Vagina (tissue), 2 donors: ENCODE measurements around the gene ABHD8. TPM values are rescaled to one million over a fixed set of nuclear protein-coding genes. Genes with fewer than 3 reads are reported as not detected.

Source experiments
- DNase-seq, 2 donors: peaks; one replicate each; pipeline ENCODE4 v3.0.0-alpha.2; 2017; ENCODE audit errors: extremely low spot score in 2 of 2
- H3K27ac ChIP-seq: fragments of 200-600 bp; sonication (generic); one replicate; pipeline ENCODE4 v1.5.1; 2019
- H3K27me3 ChIP-seq: fragments of 200-600 bp; sonication (generic); one replicate; pipeline ENCODE4 v1.5.1; 2019
- H3K36me3 ChIP-seq, 2 donors: fragments of 200-600 bp; sonication (generic); one replicate each; pipeline ENCODE4 v1.5.1; 2017 to 2019
- H3K4me1 ChIP-seq: fragments of 200-600 bp; sonication (generic); one replicate; pipeline ENCODE4 v1.5.1; 2019
- H3K4me3 ChIP-seq, 2 donors: fragments of 200-600 bp; sonication (generic); 1 replicate in 1 of 2; 2 replicates in 1 of 2; pipeline ENCODE4 v1.5.1; 2016 to 2019
- H3K9me3 ChIP-seq: fragments of 200-600 bp; sonication (generic); one replicate; pipeline ENCODE4 v1.5.1; 2019
- POLR2A ChIP-seq, 2 donors: fragments of 450-650 bp; IDR thresholded peaks; one replicate each; pipeline ENCODE4 v1.6.1; 2017; ENCODE audit warnings: antibody characterized with exemption in 2 of 2, mild to moderate bottlenecking in 2 of 2, moderate library complexity in 2 of 2
- POLR2AphosphoS5 ChIP-seq, 2 donors: sonication (generic); formaldehyde crosslinking; IDR thresholded peaks; one replicate each; pipeline ENCODE4 v1.9.0; 2017; ENCODE audit warnings: antibody characterized with exemption in 2 of 2, mild to moderate bottlenecking in 2 of 2, low read depth in 1 of 2; ENCODE audit not compliant: insufficient read depth in 1 of 2
- intact Hi-C: fragments of 100-400 bp; cut with DNase I; formaldehyde crosslinking; loops from one replicate; pipeline ENCODE4 v1.15.1; 2023
- total RNA-seq: library from RNA; depleted of rRNA; stranded (reverse); fragments of >200 nt; gene quantifications from one replicate; pipeline ENCODE4 v1.2.3, GENCODE V29; 2016
- TF ChIP-seq, protein P1 (sequence below), 3 experiments: fragments of 450-650 bp in 2 of 3; fragments of 200-600 bp in 1 of 3; sonication (generic) in 1 of 3; IDR thresholded peaks; one replicate each; pipeline ENCODE4 v1.5.1; 2017 to 2019; ENCODE audit warnings: antibody characterized with exemption in 3 of 3, mild to moderate bottlenecking in 2 of 3, moderate library complexity in 2 of 3

The ABHD8 gene
- total RNA-seq, 1 donor from 2014 or later, result 10.8 TPM

DNA sequence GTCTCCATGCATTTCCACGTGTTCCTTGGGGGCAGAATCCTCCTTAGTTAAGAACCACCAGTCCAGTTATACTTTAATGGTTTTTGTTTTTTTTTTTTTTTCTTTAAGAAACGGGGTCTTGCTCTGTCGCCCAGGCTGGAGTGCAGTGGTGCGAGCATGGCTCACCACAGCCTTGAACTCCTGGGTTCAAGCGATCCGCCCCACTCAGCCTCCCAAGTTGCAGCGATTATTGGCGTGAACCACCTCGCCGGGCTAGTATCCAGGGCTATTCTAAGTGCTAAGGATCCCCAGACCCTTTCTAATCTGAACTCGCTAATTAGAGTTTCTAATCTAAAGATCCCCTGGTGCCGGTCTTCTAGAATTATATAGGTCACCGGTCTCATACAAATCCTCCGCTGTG is 9.6 kb downstream of the ABHD8 start:
- Histone ChIP-seq H3K27ac (no peak overlapping the region), H3K4me1 (peaks cover 9% of the 10 kb centered on the region), H3K27me3 (no peaks in the 10 kb centered on the region), H3K36me3 (peaks cover 0 to 7% of the 10 kb centered on the region in 2 donors), H3K4me3 (no peak overlapping the region), H3K9me3 (no peaks in the 10 kb centered on the region)
- intact Hi-C loops, result loop anchor here (2.0 kb wide), 1 partner anchor 97 kb away; no protein-coding TSS in a partner anchor
- no peak for DNase-seq
- TF ChIP-seq, protein P1, sequence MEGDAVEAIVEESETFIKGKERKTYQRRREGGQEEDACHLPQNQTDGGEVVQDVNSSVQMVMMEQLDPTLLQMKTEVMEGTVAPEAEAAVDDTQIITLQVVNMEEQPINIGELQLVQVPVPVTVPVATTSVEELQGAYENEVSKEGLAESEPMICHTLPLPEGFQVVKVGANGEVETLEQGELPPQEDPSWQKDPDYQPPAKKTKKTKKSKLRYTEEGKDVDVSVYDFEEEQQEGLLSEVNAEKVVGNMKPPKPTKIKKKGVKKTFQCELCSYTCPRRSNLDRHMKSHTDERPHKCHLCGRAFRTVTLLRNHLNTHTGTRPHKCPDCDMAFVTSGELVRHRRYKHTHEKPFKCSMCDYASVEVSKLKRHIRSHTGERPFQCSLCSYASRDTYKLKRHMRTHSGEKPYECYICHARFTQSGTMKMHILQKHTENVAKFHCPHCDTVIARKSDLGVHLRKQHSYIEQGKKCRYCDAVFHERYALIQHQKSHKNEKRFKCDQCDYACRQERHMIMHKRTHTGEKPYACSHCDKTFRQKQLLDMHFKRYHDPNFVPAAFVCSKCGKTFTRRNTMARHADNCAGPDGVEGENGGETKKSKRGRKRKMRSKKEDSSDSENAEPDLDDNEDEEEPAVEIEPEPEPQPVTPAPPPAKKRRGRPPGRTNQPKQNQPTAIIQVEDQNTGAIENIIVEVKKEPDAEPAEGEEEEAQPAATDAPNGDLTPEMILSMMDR (IDR thresholded peaks at IDR 0.05), result no peak
- TF ChIP-seq POLR2AphosphoS5 (IDR thresholded peaks at IDR 0.05; ENCODE audit: insufficient read depth in 1 of 2, low read depth in 1 of 2) (no peak), POLR2A (IDR thresholded peaks at IDR 0.05) (no peak)

DNA sequence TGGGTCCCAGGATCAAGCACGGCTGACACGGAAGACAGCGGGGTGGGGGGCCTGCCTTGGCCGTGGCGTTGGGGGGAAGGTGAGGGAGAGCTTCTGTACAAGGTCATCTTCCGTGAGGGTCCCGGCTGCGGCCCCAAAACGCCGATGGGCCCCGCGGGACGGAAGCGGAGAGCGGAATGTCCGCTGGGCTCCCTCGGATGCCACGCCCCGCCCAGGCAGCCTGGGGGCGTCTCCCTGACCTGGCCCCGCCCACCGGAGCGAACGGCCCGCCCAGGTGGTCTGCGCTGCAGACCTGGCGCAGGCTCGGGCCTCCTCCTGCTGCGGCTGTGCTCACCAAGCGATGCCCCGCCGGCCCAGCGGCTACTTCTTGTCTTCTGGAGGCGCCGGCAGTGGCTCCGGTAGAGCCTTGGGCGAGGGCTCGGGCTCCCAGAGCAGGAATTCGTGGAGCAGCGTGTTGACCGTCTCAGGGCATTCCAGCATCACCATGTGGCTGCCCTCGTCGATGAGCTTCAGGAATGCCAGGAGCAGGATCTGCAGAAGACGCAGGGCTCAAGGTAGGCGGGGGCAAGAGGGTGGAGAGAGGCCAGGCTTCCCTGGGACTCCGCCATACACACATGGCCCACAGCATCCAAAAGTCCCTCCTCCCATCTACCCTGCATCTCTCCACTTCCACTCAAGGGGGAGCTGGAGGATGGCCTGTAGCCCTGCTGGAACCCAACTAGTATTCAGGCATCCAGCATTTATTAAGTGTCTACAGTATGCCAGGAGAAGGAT is 10.7 kb downstream of the ABHD8 start:
- H3K4me1 ChIP-seq, result peaks cover 9% of the 10 kb centered on the region
- H3K4me3 ChIP-seq, result peak overlapping the region; percentile 50 to 59
- H3K27me3 ChIP-seq, result no peaks in the 10 kb centered on the region
- no peak for DNase-seq
- H3K27ac ChIP-seq, result peak overlapping the region; percentile 63
- TF ChIP-seq POLR2AphosphoS5 (IDR thresholded peaks at IDR 0.05; ENCODE audit: insufficient read depth in 1 of 2, low read depth in 1 of 2), result peak; percentile 40 to 73
- TF ChIP-seq POLR2A (IDR thresholded peaks at IDR 0.05), result no peak
- TF ChIP-seq, protein P1 (IDR thresholded peaks at IDR 0.05), result peak in 2 of 3 experiments; percentile 40 to 52
- no peaks in the 10 kb centered on the region for H3K36me3 ChIP-seq
- intact Hi-C loops, result loop anchor here (2.0 kb wide), 1 partner anchor 98 kb away; no protein-coding TSS in a partner anchor
- H3K9me3 ChIP-seq, result no peaks in the 10 kb centered on the region

DNA sequence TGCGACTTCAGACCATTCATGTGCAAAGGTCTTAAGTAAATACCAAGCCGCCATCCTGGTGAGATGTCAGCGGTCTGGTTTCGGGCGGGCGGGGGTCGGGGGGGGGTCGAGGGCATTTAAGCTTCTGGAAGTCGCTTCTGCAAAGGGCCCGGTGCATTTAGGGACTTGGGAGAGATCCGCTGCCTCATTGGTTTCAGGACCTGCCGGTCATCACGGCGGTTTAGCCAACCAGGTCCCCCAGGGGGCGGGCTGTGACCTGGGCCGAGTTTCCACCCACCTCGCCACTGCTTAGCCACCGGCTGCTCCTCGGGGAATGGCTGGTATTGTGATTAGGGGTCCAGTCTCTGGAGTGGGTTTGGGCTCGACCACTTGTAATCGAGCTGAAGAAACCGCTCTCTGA is 13.7 kb downstream of the ABHD8 start:
- intact Hi-C loops, result no loop called here
- DNase-seq, result no peak

DNA sequence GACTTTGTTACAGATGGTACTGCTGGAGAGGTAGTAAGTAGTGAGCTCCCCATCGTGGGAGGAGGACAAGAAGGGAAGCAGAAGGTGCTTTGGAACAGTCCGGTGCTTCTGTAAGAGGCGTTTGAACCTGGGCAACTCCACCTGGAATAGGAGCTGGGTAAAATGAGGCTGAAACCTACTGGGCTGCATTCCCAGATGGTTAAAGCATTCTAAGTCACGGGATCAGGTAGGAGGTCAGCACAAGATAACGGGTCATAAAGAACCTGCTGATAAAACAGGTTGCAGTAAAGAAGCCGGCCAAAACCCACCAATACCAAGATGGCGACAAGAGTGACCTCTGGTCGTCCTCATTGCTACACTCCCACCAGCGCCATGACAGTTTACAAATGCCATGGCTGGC is 16.5 kb downstream of the ABHD8 start:
- Histone ChIP-seq H3K27me3 (no peaks in the 10 kb centered on the region), H3K4me3 (no peak overlapping the region), H3K9me3 (no peaks in the 10 kb centered on the region), H3K27ac (no peak overlapping the region), H3K36me3 (no peaks in the 10 kb centered on the region), H3K4me1 (peaks cover 10% of the 10 kb centered on the region)
- no peak for TF ChIP-seq POLR2AphosphoS5 (IDR thresholded peaks at IDR 0.05; ENCODE audit: insufficient read depth in 1 of 2, low read depth in 1 of 2)
- TF ChIP-seq, protein P1 (IDR thresholded peaks at IDR 0.05), result no peak
- TF ChIP-seq POLR2A (IDR thresholded peaks at IDR 0.05), result no peak
- DNase-seq, result no peak
- intact Hi-C loops, result no loop called here

More for the DNA sequence above, 13.7 kb downstream of the ABHD8 start:
- TF ChIP-seq POLR2A (IDR thresholded peaks at IDR 0.05) (no peak), POLR2AphosphoS5 (IDR thresholded peaks at IDR 0.05; ENCODE audit: insufficient read depth in 1 of 2, low read depth in 1 of 2) (no peak)
- TF ChIP-seq, protein P1 (IDR thresholded peaks at IDR 0.05), result no peak
- H3K9me3 ChIP-seq, result no peaks in the 10 kb centered on the region
- peaks cover 9% of the 10 kb centered on the region for H3K4me1 ChIP-seq
- no peak overlapping the region for H3K4me3 ChIP-seq
- H3K27me3 ChIP-seq, result no peaks in the 10 kb centered on the region
- no peak overlapping the region for H3K27ac ChIP-seq
- H3K36me3 ChIP-seq, result no peaks in the 10 kb centered on the region

DNA sequence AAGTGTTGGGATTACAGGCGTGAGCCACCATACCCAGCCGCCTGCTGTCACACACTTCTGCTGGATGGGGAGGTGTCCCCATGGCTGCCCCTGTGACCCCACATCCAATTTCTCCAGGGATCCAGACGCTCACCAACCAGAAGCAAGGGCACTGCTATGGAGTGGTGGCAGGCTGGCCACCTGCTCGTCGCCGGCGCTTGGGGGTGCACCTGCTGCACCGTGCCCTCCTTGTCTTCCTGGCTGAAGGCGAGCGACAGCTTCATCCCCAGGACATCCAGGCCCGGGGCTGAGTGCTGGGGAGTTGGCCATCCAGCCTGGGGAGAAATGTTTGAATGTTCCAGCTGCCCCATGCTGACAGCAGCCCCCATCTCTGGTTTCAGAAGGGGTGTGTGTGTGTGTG is 17.0 kb downstream of the ABHD8 start:
- intact Hi-C loops, result no loop called here
- no peak overlapping the region for H3K4me3 ChIP-seq
- H3K27ac ChIP-seq, result no peak overlapping the region
- no peak for DNase-seq
- no peaks in the 10 kb centered on the region for H3K9me3 ChIP-seq
- H3K4me1 ChIP-seq, result peaks cover 14% of the 10 kb centered on the region
- H3K36me3 ChIP-seq, result no peaks in the 10 kb centered on the region
- H3K27me3 ChIP-seq, result no peaks in the 10 kb centered on the region
- TF ChIP-seq POLR2A (IDR thresholded peaks at IDR 0.05) (no peak), POLR2AphosphoS5 (IDR thresholded peaks at IDR 0.05; ENCODE audit: insufficient read depth in 1 of 2, low read depth in 1 of 2) (no peak)
- TF ChIP-seq, protein P1 (IDR thresholded peaks at IDR 0.05), result no peak
